Measurements from ENCODE around the gene NPC2. TPM values are rescaled to one million over a fixed set of nuclear protein-coding genes. Genes with fewer than 3 reads are reported as not detected.

Gene NPC2
- total RNA-seq, 2 donors from 2014 or later = 32.7 to 39.0 TPM

GRCh38 chr14:74437496-74438053 lies 55.5 kb downstream of the NPC2 start:
- peaks cover 4% of the 10 kb centered on the region for H3K36me3 Mint-ChIP-seq (ENCODE audit: low read depth)
- no peaks in the 10 kb centered on the region for H3K9me3 ChIP-seq (ENCODE audit: control insufficient read depth, low read length, poor library complexity, severe bottlenecking)
- no peaks in the 10 kb centered on the region for H3K4me1 Mint-ChIP-seq
- H3K27me3 Mint-ChIP-seq = peaks cover 28% of the 10 kb centered on the region
- DNase-seq (no peak), ATAC-seq (no peak)
- H3K4me3 Mint-ChIP-seq = no peak overlapping the region
- H3K27ac Mint-ChIP-seq = no peak overlapping the region

GRCh38 chr14:74434294-74434693 lies 58.8 kb downstream of the NPC2 start:
- Mint-ChIP-seq H3K27ac (no peak overlapping the region), H3K4me3 (no peak overlapping the region), H3K4me1 (no peaks in the 10 kb centered on the region), H3K27me3 (peaks cover 52% of the 10 kb centered on the region), H3K36me3 (ENCODE audit: low read depth) (peaks cover 6% of the 10 kb centered on the region)
- DNase-seq (no peak), ATAC-seq (no peak)
- no peaks in the 10 kb centered on the region for H3K9me3 ChIP-seq (ENCODE audit: control insufficient read depth, low read length, poor library complexity, severe bottlenecking)

GRCh38 chr14:74429991-74430390 lies 63.1 kb downstream of the NPC2 start:
- H3K4me3 Mint-ChIP-seq = no peak overlapping the region
- ATAC-seq (no peak), DNase-seq (no peak)
- H3K27ac Mint-ChIP-seq = no peak overlapping the region
- peaks cover 1% of the 10 kb centered on the region for H3K9me3 ChIP-seq (ENCODE audit: control insufficient read depth, low read length, poor library complexity, severe bottlenecking)
- H3K4me1 Mint-ChIP-seq = no peaks in the 10 kb centered on the region
- H3K27me3 Mint-ChIP-seq = peaks cover 45% of the 10 kb centered on the region
- peaks cover 2% of the 10 kb centered on the region for H3K36me3 Mint-ChIP-seq (ENCODE audit: low read depth)

Other genes starting within 250 kb of the NPC2 start
- 10 to 100 TPM; 63.0 to 75.0 TPM for gene ABCD4, start 190.4 kb downstream of the NPC2 start, total RNA-seq
- gene VRTN, start 144.8 kb downstream of the NPC2 start, total RNA-seq = not detected
- gene SYNDIG1L, start 67.1 kb downstream of the NPC2 start, total RNA-seq = not detected
- gene ISCA2, start 460 bp upstream of the NPC2 start, total RNA-seq = 10 to 100 TPM; 14.4 to 21.3 TPM
- gene LTBP2, start 118.9 kb upstream of the NPC2 start, total RNA-seq = under 1 TPM; 0.34 to 0.57 TPM
- gene AREL1, start 219.8 kb upstream of the NPC2 start, total RNA-seq = 10 to 100 TPM; 44.9 to 49.0 TPM
- gene FCF1, start 219.8 kb upstream of the NPC2 start, total RNA-seq = 10 to 100 TPM; 37.2 to 39.5 TPM